ENCODE measurements around the gene LPP.

- TF ChIP-seq ELF4 (IDR thresholded peaks at IDR 0.05): no peak
- TF ChIP-seq FOXK2 (IDR thresholded peaks at IDR 0.05): no peak
- no peak for TF ChIP-seq SP1 (IDR thresholded peaks at IDR 0.05)
- no peak for TF ChIP-seq FOXM1 (IDR thresholded peaks at IDR 0.05; ENCODE audit: borderline replicate concordance)
- no peak for TF ChIP-seq BHLHE40 (IDR thresholded peaks at IDR 0.05; ENCODE audit: borderline replicate concordance)
- TF ChIP-seq SUZ12 (IDR thresholded peaks at IDR 0.05): no peak
- no peak for TF ChIP-seq L3MBTL2 (conservative IDR thresholded peaks at IDR 0.05)
These were observed 353.3 kb downstream of the LPP start for GRCh38 chr3:188507244-188507720.
